AG04450 (cell line): ENCODE results near the gene RELN. TPM values are rescaled to one million over a fixed set of nuclear protein-coding genes. Genes with fewer than 3 reads are reported as not detected.

ENCODE experiments used
- CTCF ChIA-PET: fragments of 300-600, 350-600 bp; formaldehyde crosslinking; extraction: SDS; loops from one replicate; lab custom pipeline; 2022; ENCODE audit warnings: antibody characterized with exemption, inconsistent platforms; lab: Charles Lee
- POLR2A ChIA-PET: fragments of 350-600 bp; formaldehyde crosslinking; extraction: SDS; loops from one replicate; lab custom pipeline; 2021; ENCODE audit warnings: antibody characterized with exemption, inconsistent platforms; lab: Yijun Ruan, JAX
- DNase-seq: peaks from one replicate; pipeline ENCODE4 v3.0.0-alpha.2; 2011; ENCODE audit warnings: low read depth, low spot score
- H3K27ac ChIP-seq: one replicate; pipeline ENCODE4 v1.5.1; 2012; ENCODE audit warnings: low read depth, low read length, control low read depth
- H3K27me3 ChIP-seq: one replicate; pipeline ENCODE4 v1.6.0; 2012; ENCODE audit warnings: low read length; ENCODE audit not compliant: control insufficient read depth, insufficient read depth
- H3K4me3 ChIP-seq: 2 replicates; pipeline ENCODE4 v1.5.1; 2011; ENCODE audit warnings: mild to moderate bottlenecking, low read depth, low read length, control low read depth
- H3K9me3 ChIP-seq: 2 replicates; pipeline ENCODE4 v1.5.1; 2012; ENCODE audit warnings: low read length; ENCODE audit not compliant: control insufficient read depth, insufficient read depth
- CTCF ChIP-seq: IDR thresholded peaks from 2 replicates; pipeline ENCODE4 v1.5.1; 2011; ENCODE audit warnings: low read depth, low read length, control low read depth, inconsistent platforms
- polyA plus RNA-seq: library from polyadenylated mRNA; depleted of rRNA; stranded (reverse); fragments of >200 nt; gene quantifications from 2 replicates; pipeline ENCODE4 v1.2.3, GENCODE V29; 2011

The RELN gene
- polyA plus RNA-seq, 1 experiment: 7.6 TPM

DNA sequence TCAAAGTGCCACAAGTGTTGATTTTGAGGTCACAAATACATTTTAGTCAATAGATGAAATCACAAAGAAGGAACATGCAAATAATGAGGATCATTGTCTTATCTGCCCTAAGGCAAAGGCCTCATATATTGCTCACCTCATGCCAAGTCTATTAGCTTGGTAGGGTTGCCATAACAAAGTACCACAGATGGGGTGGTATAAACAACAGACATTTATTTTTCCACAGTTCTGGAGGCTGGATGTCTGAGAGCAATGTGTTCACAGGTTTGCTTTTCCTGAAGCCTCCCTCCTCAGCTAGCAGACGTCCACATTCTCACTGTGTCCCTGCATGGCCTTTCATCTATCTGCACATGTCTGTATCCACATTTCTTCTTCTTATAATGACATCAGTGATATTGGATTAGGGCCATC lies 59.6 kb downstream of the RELN start:
- no peak for TF ChIP-seq CTCF
- no peak overlapping the region for H3K4me3 ChIP-seq
- CTCF ChIA-PET: no interaction called here
- no peak overlapping the region for H3K27ac ChIP-seq
- no peak for DNase-seq
- no peaks in the 10 kb centered on the region for H3K9me3 ChIP-seq
- no peaks in the 10 kb centered on the region for H3K27me3 ChIP-seq
- POLR2A ChIA-PET: no interaction called here

DNA sequence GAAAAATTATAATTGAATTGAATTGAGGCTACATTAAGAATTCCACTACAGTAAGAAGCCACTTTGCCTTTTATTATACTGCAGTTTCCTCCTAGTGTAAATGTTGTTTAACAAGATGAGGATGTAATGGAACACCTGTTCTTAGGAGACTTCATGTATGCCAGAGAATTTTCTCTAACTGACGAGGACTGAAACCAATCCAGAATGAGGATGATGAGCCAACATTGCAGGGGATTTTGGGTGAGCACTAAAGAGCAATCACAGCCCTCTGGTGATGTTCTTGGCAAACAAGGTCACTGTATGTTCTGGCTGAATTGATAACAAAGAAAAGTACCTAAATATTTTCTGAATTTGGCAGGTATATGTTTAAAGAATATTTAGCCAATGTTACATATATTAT lies 60.9 kb downstream of the RELN start:
- Histone ChIP-seq H3K27me3 (no peaks in the 10 kb centered on the region), H3K9me3 (no peaks in the 10 kb centered on the region), H3K4me3 (no peak overlapping the region), H3K27ac (no peak overlapping the region)
- ChIA-PET POLR2A (no interaction called here), CTCF (interaction anchor here (1.3 kb wide), 1 partner anchor 354 kb away, joined by 3 read pairs; no protein-coding TSS in a partner anchor)
- TF ChIP-seq CTCF: no peak
- DNase-seq: no peak

DNA sequence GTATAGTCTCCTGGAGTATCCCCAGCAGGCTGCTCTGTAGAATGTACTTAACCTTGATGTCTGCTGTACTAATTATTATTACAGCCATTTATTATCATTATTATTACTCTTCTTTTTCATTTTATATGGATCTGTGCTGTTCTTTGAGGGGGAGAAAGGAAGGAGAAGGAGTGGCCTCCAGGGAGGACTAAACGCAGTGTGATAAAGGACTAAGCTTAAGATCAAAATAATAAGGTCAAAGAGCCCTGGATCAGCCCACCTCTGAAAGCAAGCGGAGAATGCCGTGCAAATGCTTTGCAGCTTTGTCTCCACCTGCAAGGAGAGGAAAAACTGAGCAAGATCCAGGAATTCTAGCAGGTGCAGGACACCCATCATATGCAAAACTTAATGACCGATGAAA lies 65.3 kb downstream of the RELN start:
- Histone ChIP-seq H3K27ac (no peak overlapping the region), H3K4me3 (no peak overlapping the region), H3K27me3 (no peaks in the 10 kb centered on the region), H3K9me3 (no peaks in the 10 kb centered on the region)
- ChIA-PET POLR2A (no interaction called here), CTCF (interaction anchor here (0.9 kb wide), 1 partner anchor 350 kb away, joined by 3 read pairs; no protein-coding TSS in a partner anchor)
- DNase-seq: no peak
- no peak for TF ChIP-seq CTCF

DNA sequence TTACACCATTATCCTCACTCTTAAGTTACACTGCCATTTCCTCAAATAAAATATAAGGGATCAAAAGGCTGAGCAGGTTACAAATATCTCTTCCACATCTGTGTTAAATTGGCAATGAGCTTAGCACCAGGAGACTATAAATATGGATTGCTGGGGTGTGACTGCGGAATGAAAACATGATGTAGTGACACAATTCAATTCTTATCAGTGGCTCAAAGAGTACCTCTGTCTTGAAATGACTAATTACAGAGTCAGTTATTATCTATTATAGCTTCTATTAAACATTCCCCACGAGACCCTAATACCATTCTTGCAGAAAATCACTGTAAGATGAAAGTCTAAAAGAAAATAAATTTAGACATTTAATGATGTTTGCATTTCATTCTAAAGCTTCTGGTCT lies 67.1 kb downstream of the RELN start:
- Histone ChIP-seq H3K4me3 (no peak overlapping the region), H3K9me3 (no peaks in the 10 kb centered on the region), H3K27ac (no peak overlapping the region), H3K27me3 (no peaks in the 10 kb centered on the region)
- ChIA-PET CTCF (no interaction called here), POLR2A (no interaction called here)
- DNase-seq: no peak
- TF ChIP-seq CTCF: no peak

- H3K4me3 ChIP-seq: no peak overlapping the region
- CTCF ChIA-PET: no interaction called here
Measured at GRCh38 chr7:103921692-103922091, 67.8 kb downstream of the RELN start.

More at GRCh38 chr7:103921692-103922091, 67.8 kb downstream of the RELN start:
- no peak for TF ChIP-seq CTCF
- Histone ChIP-seq H3K27ac (no peak overlapping the region), H3K9me3 (no peaks in the 10 kb centered on the region), H3K27me3 (no peaks in the 10 kb centered on the region)
- no peak for DNase-seq
- POLR2A ChIA-PET: no interaction called here
